GM12874 (cell line): Measurements from ENCODE around the gene PRPF40A.
A peak's percentile ranks its signal among the peaks of the same experiment; 100 is the strongest.

Source experiments
- CTCF ChIP-seq: IDR thresholded peaks from 2 replicates; pipeline ENCODE4 v1.5.1; 2011; ENCODE audit warnings: low read depth, mild to moderate bottlenecking, control low read depth, low read length, moderate library complexity; ENCODE audit not compliant: insufficient read depth

PRPF40A gene

GRCh38 chr2:152743002-152743401, 25.7 kb upstream of the PRPF40A start:
- peak; percentile 52; the same call in 1 of the 2 replicates for TF ChIP-seq CTCF

- TF ChIP-seq CTCF = peak; percentile 47; the same call in 1 of the 2 replicates
Observed at GRCh38 chr2:152740743-152741328, 23.6 kb upstream of the PRPF40A start.

- no peak for TF ChIP-seq CTCF
Observed at GRCh38 chr2:152738438-152738837, 21.2 kb upstream of the PRPF40A start.

- no peak for TF ChIP-seq CTCF
Observed at GRCh38 chr2:152730591-152731333, 13.5 kb upstream of the PRPF40A start.

- no peak for TF ChIP-seq CTCF
Observed at GRCh38 chr2:152729844-152730243, 12.6 kb upstream of the PRPF40A start.

- no peak for TF ChIP-seq CTCF
Observed at GRCh38 chr2:152723918-152724317, 6.7 kb upstream of the PRPF40A start.

- TF ChIP-seq CTCF = no peak
Observed at GRCh38 chr2:152720794-152721193, 3.5 kb upstream of the PRPF40A start.
